ENCODE results near the gene VASN. TPM values are rescaled to one million over a fixed set of nuclear protein-coding genes. Genes with fewer than 3 reads are reported as not detected.

Gene VASN
- total and polyA plus RNA-seq, 7 donors = 0.46 to 10.2 (median 7.1) TPM

- H3K4me3 ChIP-seq = no peak overlapping the region
- no peaks in the 10 kb centered on the region for H3K27me3 ChIP-seq
- DNase-seq = peak; percentile 86
- H3K27ac ChIP-seq = no peak overlapping the region
- H3K9me3 ChIP-seq = no peaks in the 10 kb centered on the region
- intact Hi-C loops (cut with DNase I) = no loop called here
- WGBS, 2 donors = 89 to 90% methylated on average over 22 of the region's 22 CpGs
- peaks cover 0 to 39% (median 15%) of the 10 kb centered on the region in 4 donors for H3K4me1 ChIP-seq
- TF ChIP-seq POLR2AphosphoS5 (IDR thresholded peaks at IDR 0.05) (peak in 2 of 4 donors; percentile 50 to 72), POLR2A (IDR thresholded peaks at IDR 0.05) (no peak)
- peaks cover 0 to 75% (median 17%) of the 10 kb centered on the region in 4 donors for H3K36me3 ChIP-seq
Measured at GRCh38 chr16:4407543-4408322, 36.1 kb downstream of the VASN start.

- peak overlapping the region in 1 of 4 donors; percentile 31 for H3K27ac ChIP-seq
- H3K4me1 ChIP-seq = peaks cover 0 to 40% (median 15%) of the 10 kb centered on the region in 4 donors
- H3K9me3 ChIP-seq = no peaks in the 10 kb centered on the region
- no peak for TF ChIP-seq CTCF (IDR thresholded peaks at IDR 0.05)
- no peak for TF ChIP-seq POLR2A (IDR thresholded peaks at IDR 0.05)
- no peak for TF ChIP-seq EP300 (IDR thresholded peaks at IDR 0.05)
- TF ChIP-seq POLR2AphosphoS5 (IDR thresholded peaks at IDR 0.05) = no peak
- no peak overlapping the region for H3K4me3 ChIP-seq
- intact Hi-C loops (cut with DNase I) = no loop called here
- 90 to 92% methylated on average over 10 of the region's 10 CpGs for WGBS, 2 donors
- peaks cover 0 to 73% (median 12%) of the 10 kb centered on the region in 4 donors for H3K36me3 ChIP-seq
- H3K27me3 ChIP-seq = no peaks in the 10 kb centered on the region
- no peak for DNase-seq
Measured at GRCh38 chr16:4408323-4408690, 36.7 kb downstream of the VASN start.

GRCh38 chr16:4409081-4409932 is 37.7 kb downstream of the VASN start:
- WGBS, 2 donors = 92 to 95% methylated on average over 19 of the region's 19 CpGs
- DNase-seq = no peak
- no peak for TF ChIP-seq CTCF (IDR thresholded peaks at IDR 0.05)
- no peak for TF ChIP-seq POLR2AphosphoS5 (IDR thresholded peaks at IDR 0.05)
- no peak for TF ChIP-seq POLR2A (IDR thresholded peaks at IDR 0.05)
- TF ChIP-seq EP300 (IDR thresholded peaks at IDR 0.05) = no peak

GRCh38 chr16:4410335-4411075 is 38.9 kb downstream of the VASN start:
- DNase-seq = peak; percentile 91
- Histone ChIP-seq H3K4me1 (peaks cover 0 to 53% (median 27%) of the 10 kb centered on the region in 4 donors), H3K27me3 (no peaks in the 10 kb centered on the region), H3K36me3 (peaks cover 0 to 52% (median 8%) of the 10 kb centered on the region in 4 donors), H3K9me3 (no peaks in the 10 kb centered on the region), H3K4me3 (no peak overlapping the region), H3K27ac (peak overlapping the region in 2 of 4 donors; percentile 47 to 59)
- intact Hi-C loops (cut with DNase I) = loop anchor here (5.0 kb wide), 1 partner anchor 138 kb away; the partner anchor contains the start of gene TFAP4
- 51 to 69% methylated on average over 15 of the region's 15 CpGs for WGBS, 2 donors
- TF ChIP-seq POLR2A (IDR thresholded peaks at IDR 0.05) (no peak), EP300 (IDR thresholded peaks at IDR 0.05) (no peak), POLR2AphosphoS5 (IDR thresholded peaks at IDR 0.05) (peak in 2 of 4 donors; percentile 22 to 54), CTCF (IDR thresholded peaks at IDR 0.05) (no peak)

More at GRCh38 chr16:4409081-4409932, 37.7 kb downstream of the VASN start:
- Histone ChIP-seq H3K9me3 (no peaks in the 10 kb centered on the region), H3K27me3 (no peaks in the 10 kb centered on the region), H3K4me1 (peaks cover 0 to 41% (median 16%) of the 10 kb centered on the region in 4 donors), H3K36me3 (peaks cover 0 to 63% (median 12%) of the 10 kb centered on the region in 4 donors), H3K4me3 (no peak overlapping the region), H3K27ac (no peak overlapping the region)
- intact Hi-C loops (cut with DNase I) = no loop called here
